Measurements from ENCODE around the gene NUFIP1.

GRCh38 chr13:44968434-44968815, 20.8 kb downstream of the NUFIP1 start:
- TF ChIP-seq ZNF274 (IDR thresholded peaks at IDR 0.05; ENCODE audit: low read depth, low read length) = no peak
- no peak for TF ChIP-seq SUZ12 (IDR thresholded peaks at IDR 0.05; ENCODE audit: extremely low read depth, insufficient read depth, insufficient read length)

Data from NT2/D1 (cell line).